ENCODE results near the gene TEPSIN. TPM values are rescaled to one million over a fixed set of nuclear protein-coding genes. Genes with fewer than 3 reads are reported as not detected.

TEPSIN gene
- total and polyA plus RNA-seq, 2 of the 13 experiments (the other 11 are each of a cell fraction or from before 2014, with no cell fraction given): 16.1 to 18.8 TPM

DNA sequence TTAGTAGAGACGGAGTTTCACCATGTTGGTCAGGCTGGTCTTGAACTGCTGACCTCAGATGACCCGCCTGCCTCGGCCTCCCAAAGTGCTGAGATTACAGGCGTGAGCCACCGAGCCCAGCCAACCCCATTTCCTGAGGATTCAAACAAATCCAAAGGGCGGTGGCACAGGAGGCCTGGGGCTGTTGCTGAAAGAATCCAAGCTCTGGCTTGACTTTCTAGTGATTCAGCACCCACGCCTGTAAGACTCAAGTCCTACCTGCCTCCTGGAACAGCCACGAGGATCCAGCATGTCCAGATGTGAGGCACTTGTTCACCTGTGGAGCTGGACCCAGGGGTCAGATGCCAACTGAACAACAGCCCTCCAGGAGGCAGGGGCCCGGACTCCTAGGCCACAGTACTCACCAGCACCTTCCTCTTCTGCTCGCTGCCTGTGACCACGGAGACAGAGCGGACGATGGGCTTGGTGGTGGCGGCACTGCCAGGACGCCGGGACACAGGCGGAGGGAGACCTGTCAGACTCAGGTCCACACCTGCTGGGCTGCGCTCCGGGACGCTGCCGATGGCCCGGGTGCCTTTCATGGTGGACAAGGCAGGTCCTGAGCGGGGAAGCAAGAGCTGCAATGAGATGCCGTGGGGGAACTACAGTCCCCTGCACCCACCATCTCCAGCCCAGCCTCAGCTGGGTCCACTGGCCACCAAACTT is 19.2 kb downstream of the TEPSIN start:
- no peak overlapping the region for H3K4me3 ChIP-seq (replicated peaks in 1 of 3; ENCODE audit: insufficient read depth in 1 of 3, low read depth in 2 of 3, low read length in 3 of 3)
- H2AFZ ChIP-seq (ENCODE audit: low read length): no peak overlapping the region
- no peaks in the 10 kb centered on the region; the same call in 1 of the 2 replicates for H4K20me1 ChIP-seq (ENCODE audit: insufficient read depth, low read length)
- FAIRE-seq: no peak
- in situ Hi-C loops (cut with HindIII; ENCODE audit: extremely low pct_ligation_motif_present, low pct_unique_long_range_greater_than_20kb): no loop called here
- H3K4me1 ChIP-seq (ENCODE audit: insufficient read depth, low read length): peaks cover 19% of the 10 kb centered on the region
- H3K27ac ChIP-seq (ENCODE audit: extremely low read length, insufficient read depth, low read length): no peak overlapping the region
- BruUV-seq (replicated peaks): no TSS peak
- no peak overlapping the region for H3K4me2 ChIP-seq (ENCODE audit: low read depth, low read length)
- no peak overlapping the region for H3K9ac ChIP-seq (ENCODE audit: insufficient read depth, low read depth, low read length)
- H3K9me3 ChIP-seq (ENCODE audit: low read length): no peaks in the 10 kb centered on the region
- POLR2A ChIA-PET: no interaction called here
- intact Hi-C loops (cut with micrococcal nuclease; ENCODE audit: unreplicated experiment): loop anchor here (5.0 kb wide), 1 partner anchor 77 kb away; no protein-coding TSS in a partner anchor
- no peaks in the 10 kb centered on the region for H3K27me3 ChIP-seq (ENCODE audit: control insufficient read depth in 1 of 2, insufficient read depth in 2 of 2, low read length in 2 of 2)
- no peak for ATAC-seq
- H3K79me2 ChIP-seq (ENCODE audit: insufficient read depth, low read length): peaks cover 12% of the 10 kb centered on the region
- peaks cover 10 to 15% of the 10 kb centered on the region in 2 experiments; a peak in 4 of 5 replicates for H3K36me3 ChIP-seq (replicated peaks in 1 of 2; ENCODE audit: control insufficient read depth in 1 of 2, insufficient read depth in 2 of 2, low read length in 2 of 2)
- DNase-seq (ENCODE audit: low spot score): no peak
- WGBS (ENCODE audit: low lambda C conversion rate): 92% methylated on average over 24 of the region's 24 CpGs
- TF ChIP-seq ZNF33A (CRISPR knock-in tag; IDR thresholded peaks at IDR 0.05; ENCODE audit: borderline replicate concordance): no peak
- peak; percentile 30 for TF ChIP-seq AGO2 (optimal IDR thresholded peaks at IDR 0.05; ENCODE audit: low read depth, low read length)
- peak; percentile 33; the same call in 1 of the 2 replicates for TF ChIP-seq KDM5B (CRISPR knock-in tag; IDR thresholded peaks at IDR 0.05; ENCODE audit: borderline replicate concordance)
- no peak for TF ChIP-seq ZNF850 (CRISPR knock-in tag; conservative IDR thresholded peaks at IDR 0.05)
- no peak for TF ChIP-seq RBAK (CRISPR knock-in tag; IDR thresholded peaks at IDR 0.05)
- CTCF ChIA-PET (ENCODE audit: low intra/inter-chr PET ratio, low total read pairs): no interaction called here

DNA sequence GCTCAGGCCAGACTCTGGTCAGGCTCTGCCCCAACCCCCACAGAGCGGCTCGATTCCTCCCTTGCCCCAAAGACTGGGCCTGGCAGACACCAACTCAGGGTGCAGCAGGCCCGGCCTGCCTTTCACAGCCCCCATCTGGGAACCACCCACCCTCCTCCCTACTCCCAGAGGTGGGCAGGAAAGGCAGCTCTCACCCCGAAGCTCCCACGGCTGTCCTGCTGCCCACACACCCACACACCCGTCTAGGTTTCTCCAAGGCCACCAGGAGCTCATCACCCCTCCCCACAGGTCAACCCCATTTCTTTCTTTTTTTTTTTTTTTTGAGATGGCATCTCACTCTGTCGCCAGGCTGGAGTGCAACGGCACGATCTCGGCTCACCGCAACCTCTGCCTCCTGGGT is 19.9 kb downstream of the TEPSIN start:
- WGBS (ENCODE audit: low lambda C conversion rate): 91% methylated on average over 11 of the region's 11 CpGs
- H3K36me3 ChIP-seq (replicated peaks in 1 of 2; ENCODE audit: control insufficient read depth in 1 of 2, insufficient read depth in 2 of 2, low read length in 2 of 2): peaks cover 10 to 15% of the 10 kb centered on the region in 2 experiments; a peak in 4 of 5 replicates
- POLR2A ChIA-PET: no interaction called here
- no peak for TF ChIP-seq MED13 (CRISPR knock-in tag; IDR thresholded peaks at IDR 0.05)
- no peak for TF ChIP-seq SP4 (CRISPR knock-in tag; IDR thresholded peaks at IDR 0.05)
- no peak for TF ChIP-seq MTF2 (CRISPR knock-in tag; IDR thresholded peaks at IDR 0.05; ENCODE audit: borderline replicate concordance)
- TF ChIP-seq, protein P1, sequence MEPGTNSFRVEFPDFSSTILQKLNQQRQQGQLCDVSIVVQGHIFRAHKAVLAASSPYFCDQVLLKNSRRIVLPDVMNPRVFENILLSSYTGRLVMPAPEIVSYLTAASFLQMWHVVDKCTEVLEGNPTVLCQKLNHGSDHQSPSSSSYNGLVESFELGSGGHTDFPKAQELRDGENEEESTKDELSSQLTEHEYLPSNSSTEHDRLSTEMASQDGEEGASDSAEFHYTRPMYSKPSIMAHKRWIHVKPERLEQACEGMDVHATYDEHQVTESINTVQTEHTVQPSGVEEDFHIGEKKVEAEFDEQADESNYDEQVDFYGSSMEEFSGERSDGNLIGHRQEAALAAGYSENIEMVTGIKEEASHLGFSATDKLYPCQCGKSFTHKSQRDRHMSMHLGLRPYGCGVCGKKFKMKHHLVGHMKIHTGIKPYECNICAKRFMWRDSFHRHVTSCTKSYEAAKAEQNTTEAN (CRISPR knock-in tag; conservative IDR thresholded peaks at IDR 0.05): no peak
- TF ChIP-seq, protein P2, sequence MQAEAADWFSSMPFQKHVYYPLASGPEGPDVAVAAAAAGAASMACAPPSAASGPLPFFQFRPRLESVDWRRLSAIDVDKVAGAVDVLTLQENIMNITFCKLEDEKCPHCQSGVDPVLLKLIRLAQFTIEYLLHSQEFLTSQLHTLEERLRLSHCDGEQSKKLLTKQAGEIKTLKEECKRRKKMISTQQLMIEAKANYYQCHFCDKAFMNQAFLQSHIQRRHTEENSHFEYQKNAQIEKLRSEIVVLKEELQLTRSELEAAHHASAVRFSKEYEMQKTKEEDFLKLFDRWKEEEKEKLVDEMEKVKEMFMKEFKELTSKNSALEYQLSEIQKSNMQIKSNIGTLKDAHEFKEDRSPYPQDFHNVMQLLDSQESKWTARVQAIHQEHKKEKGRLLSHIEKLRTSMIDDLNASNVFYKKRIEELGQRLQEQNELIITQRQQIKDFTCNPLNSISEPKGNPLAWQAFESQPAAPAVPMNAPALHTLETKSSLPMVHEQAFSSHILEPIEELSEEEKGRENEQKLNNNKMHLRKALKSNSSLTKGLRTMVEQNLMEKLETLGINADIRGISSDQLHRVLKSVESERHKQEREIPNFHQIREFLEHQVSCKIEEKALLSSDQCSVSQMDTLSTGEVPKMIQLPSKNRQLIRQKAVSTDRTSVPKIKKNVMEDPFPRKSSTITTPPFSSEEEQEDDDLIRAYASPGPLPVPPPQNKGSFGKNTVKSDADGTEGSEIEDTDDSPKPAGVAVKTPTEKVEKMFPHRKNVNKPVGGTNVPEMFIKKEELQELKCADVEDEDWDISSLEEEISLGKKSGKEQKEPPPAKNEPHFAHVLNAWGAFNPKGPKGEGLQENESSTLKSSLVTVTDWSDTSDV (CRISPR knock-in tag; IDR thresholded peaks at IDR 0.05): no peak
- no peak for TF ChIP-seq RORA (CRISPR knock-in tag; IDR thresholded peaks at IDR 0.05)
- no peak for TF ChIP-seq SATB2 (CRISPR knock-in tag; IDR thresholded peaks at IDR 0.05)
- TF ChIP-seq, protein P3, sequence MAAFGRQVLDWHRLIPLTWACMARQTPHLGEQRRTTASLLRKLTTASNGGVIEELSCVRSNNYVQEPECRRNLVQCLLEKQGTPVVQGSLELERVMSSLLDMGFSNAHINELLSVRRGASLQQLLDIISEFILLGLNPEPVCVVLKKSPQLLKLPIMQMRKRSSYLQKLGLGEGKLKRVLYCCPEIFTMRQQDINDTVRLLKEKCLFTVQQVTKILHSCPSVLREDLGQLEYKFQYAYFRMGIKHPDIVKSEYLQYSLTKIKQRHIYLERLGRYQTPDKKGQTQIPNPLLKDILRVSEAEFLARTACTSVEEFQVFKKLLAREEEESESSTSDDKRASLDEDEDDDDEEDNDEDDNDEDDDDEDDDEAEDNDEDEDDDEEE (CRISPR knock-in tag; IDR thresholded peaks at IDR 0.05): no peak

More for the DNA sequence above, 19.9 kb downstream of the TEPSIN start:
- Histone ChIP-seq H4K20me1 (ENCODE audit: insufficient read depth, low read length) (no peaks in the 10 kb centered on the region; the same call in 1 of the 2 replicates), H3K27ac (ENCODE audit: extremely low read length, insufficient read depth, low read length) (no peak overlapping the region), H3K4me2 (ENCODE audit: low read depth, low read length) (no peak overlapping the region), H3K9me3 (ENCODE audit: low read length) (no peaks in the 10 kb centered on the region), H3K79me2 (ENCODE audit: insufficient read depth, low read length) (peaks cover 12% of the 10 kb centered on the region), H3K9ac (ENCODE audit: insufficient read depth, low read depth, low read length) (no peak overlapping the region), H3K27me3 (ENCODE audit: control insufficient read depth in 1 of 2, insufficient read depth in 2 of 2, low read length in 2 of 2) (no peaks in the 10 kb centered on the region), H3K4me3 (replicated peaks in 1 of 3; ENCODE audit: insufficient read depth in 1 of 3, low read depth in 2 of 3, low read length in 3 of 3) (no peak overlapping the region), H3K4me1 (ENCODE audit: insufficient read depth, low read length) (peaks cover 18% of the 10 kb centered on the region), H2AFZ (ENCODE audit: low read length) (no peak overlapping the region)
- intact Hi-C loops (cut with micrococcal nuclease; ENCODE audit: unreplicated experiment): no loop called here
- no peak for DNase-seq (ENCODE audit: low spot score)
- no TSS peak for BruUV-seq (replicated peaks)
- CTCF ChIA-PET (ENCODE audit: low intra/inter-chr PET ratio, low total read pairs): no interaction called here
- no peak for ATAC-seq
- in situ Hi-C loops (cut with HindIII; ENCODE audit: extremely low pct_ligation_motif_present, low pct_unique_long_range_greater_than_20kb): no loop called here
- no peak for FAIRE-seq
